GM12891 (cell line): ENCODE data around the gene TACO1.

Experiments used
- PAX5 ChIP-seq: IDR thresholded peaks from 2 replicates; pipeline ENCODE4 v1.6.1; 2011; ENCODE audit warnings: low read length, moderate library complexity, mild to moderate bottlenecking; ENCODE audit not compliant: insufficient read depth, severe bottlenecking
- POLR2A ChIP-seq: IDR thresholded peaks from 2 replicates; pipeline ENCODE4 v1.6.1; 2011; ENCODE audit warnings: low read depth, low read length, control low read depth
- POLR2AphosphoS5 ChIP-seq: IDR thresholded peaks from 2 replicates; pipeline ENCODE4 v1.6.1; 2011; ENCODE audit warnings: low read depth, low read length, control low read depth
- POU2F2 ChIP-seq: IDR thresholded peaks from 2 replicates; pipeline ENCODE4 v1.6.1; 2011; ENCODE audit warnings: low read depth, mild to moderate bottlenecking, control low read depth, low read length, moderate library complexity
- SPI1 ChIP-seq: IDR thresholded peaks from 2 replicates; pipeline ENCODE4 v1.6.1; 2011; ENCODE audit warnings: low read depth, low read length, control low read depth
- TAF1 ChIP-seq: IDR thresholded peaks from 2 replicates; pipeline ENCODE4 v1.6.1; 2011; ENCODE audit warnings: low read depth, low read length, control low read depth

DNA sequence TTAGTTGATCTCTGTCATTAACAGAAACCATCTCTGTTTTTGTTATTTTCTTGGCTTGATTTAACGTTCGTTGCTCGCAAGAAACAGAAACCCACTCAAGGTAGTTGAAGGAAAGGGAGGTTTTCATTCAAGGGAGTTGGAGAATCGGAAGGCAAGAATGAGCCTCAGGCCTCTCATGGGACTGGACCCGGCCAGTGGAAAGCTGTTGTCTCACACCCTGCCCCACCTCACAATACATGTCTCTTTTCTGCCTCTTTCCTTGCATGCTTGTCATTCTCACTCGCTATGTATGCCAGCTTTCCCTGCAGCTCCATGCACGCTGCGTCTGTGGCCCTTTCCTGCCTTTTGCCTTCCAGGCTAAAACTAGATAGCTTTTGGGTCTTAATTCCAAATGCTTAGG is 32.1 kb upstream of the TACO1 start:
- TF ChIP-seq TAF1, result no peak
- TF ChIP-seq POLR2AphosphoS5, result no peak
- no peak for TF ChIP-seq POLR2A
- TF ChIP-seq SPI1, result no peak
- no peak for TF ChIP-seq PAX5
- TF ChIP-seq POU2F2, result no peak
